B cell (primary cell): Measurements from ENCODE around the gene GBP7. TPM values are rescaled to one million over a fixed set of nuclear protein-coding genes. Genes with fewer than 3 reads are reported as not detected.

Experiments
- ATAC-seq: fragments of 200-7000 bp; cut with Tn5 transposase; one replicate; pipeline ENCODE4 v1.10.0; 2021; ENCODE audit warnings: low read depth, mild to moderate bottlenecking, moderate number of reproducible peaks, moderate library complexity
- CTCF ChIA-PET: fragments of 350-600 bp; sonication (Branson Sonifier 250); formaldehyde crosslinking; loops from one replicate; lab custom pipeline; 2021; ENCODE audit warnings: antibody characterized with exemption, inconsistent platforms; lab: Charles Lee
- POLR2A ChIA-PET: fragments of 350-600 bp; sonication (Branson Sonifier 250); formaldehyde crosslinking; loops from one replicate; lab custom pipeline; 2021; ENCODE audit warnings: antibody characterized with exemption; lab: Charles Lee
- DNase-seq: peaks from one replicate; pipeline ENCODE4 v3.0.0; 2013
- H2AFZ ChIP-seq: 2 replicates; pipeline ENCODE4 v1.6.1; 2012; ENCODE audit warnings: mild to moderate bottlenecking, low read depth, low read length; ENCODE audit not compliant: insufficient read depth, poor library complexity, severe bottlenecking
- H3K27ac ChIP-seq, 2 donors: 1 replicate in 1 of 2; 2 replicates in 1 of 2; pipeline ENCODE4 v1.5.1; 2012 to 2013; ENCODE audit warnings: low read length in 2 of 2, mild to moderate bottlenecking in 2 of 2, moderate library complexity in 1 of 2
- H3K27me3 ChIP-seq, 4 experiments: fragments of 200-600 bp in 1 of 4; sonication (generic) in 1 of 4; replicated peaks in 1 of 4; 1 replicate in 2 of 4; 2 replicates in 2 of 4; pipeline versions ENCODE4 v1.6.1 to v1.7.0; 2013 to 2016; ENCODE audit warnings: low read length in 3 of 4, mild to moderate bottlenecking in 2 of 4, mixed read lengths in 1 of 4, moderate library complexity in 1 of 4; ENCODE audit not compliant: insufficient read depth in 4 of 4, control insufficient read depth in 3 of 4; ENCODE audit errors: control extremely low read depth in 1 of 4
- H3K36me3 ChIP-seq, 2 experiments: replicated peaks in 1 of 2; 1 replicate in 1 of 2; 2 replicates in 1 of 2; pipeline versions ENCODE4 v1.6.1 to v1.7.1; 2013; ENCODE audit warnings: low read length in 1 of 2; ENCODE audit not compliant: insufficient read depth in 2 of 2, control insufficient read depth in 1 of 2; ENCODE audit errors: control extremely low read depth in 1 of 2, extremely low read depth in 1 of 2
- H3K4me1 ChIP-seq, 2 donors: fragments of 200-600 bp in 1 of 2; sonication (generic) in 1 of 2; 1 replicate in 1 of 2; 2 replicates in 1 of 2; pipeline versions ENCODE4 v1.5.1 to v1.6.1; 2013 to 2017; ENCODE audit warnings: low read length in 2 of 2; ENCODE audit not compliant: control insufficient read depth in 2 of 2, insufficient read depth in 2 of 2
- H3K4me2 ChIP-seq: replicated peaks from 2 replicates; pipeline ENCODE3; 2012; ENCODE audit warnings: mild to moderate bottlenecking, low read depth, low read length; ENCODE audit not compliant: poor library complexity, severe bottlenecking
- H3K4me3 ChIP-seq, 5 experiments: fragments of 200-600 bp in 1 of 5; sonication (generic) in 1 of 5; 1 replicate in 3 of 5; 2 replicates in 2 of 5; pipeline versions ENCODE4 v1.5.1 to v1.7.0; 2011 to 2016; ENCODE audit warnings: low read length in 4 of 5, mild to moderate bottlenecking in 4 of 5, low read depth in 2 of 5, control low read depth in 1 of 5, moderate library complexity in 1 of 5; ENCODE audit not compliant: insufficient read depth in 1 of 5; ENCODE audit errors: control extremely low read depth in 1 of 5, extremely low read depth in 1 of 5
- H3K79me2 ChIP-seq: fragments of 200-600 bp; sonication (generic); one replicate; pipeline ENCODE4 v1.6.0; 2016; ENCODE audit warnings: low read length; ENCODE audit not compliant: control insufficient read depth, insufficient read depth
- H3K9ac ChIP-seq: fragments of 200-600 bp; sonication (generic); 2 replicates; pipeline ENCODE4 v1.6.1; 2017; ENCODE audit warnings: mild to moderate bottlenecking, low read length, moderate library complexity
- H3K9me3 ChIP-seq, 3 donors: one replicate each; pipeline versions ENCODE4 v1.6.1 to v1.7.1; 2013; ENCODE audit warnings: low read length in 2 of 3; ENCODE audit not compliant: control insufficient read depth in 2 of 3, insufficient read depth in 1 of 3; ENCODE audit errors: control extremely low read depth in 1 of 3
- H4K20me1 ChIP-seq: 2 replicates; pipeline ENCODE4 v1.6.0; 2012; ENCODE audit warnings: mild to moderate bottlenecking, low read length; ENCODE audit not compliant: insufficient read depth, control insufficient read depth, poor library complexity, severe bottlenecking
- H3K27ac Mint-ChIP-seq: one replicate; pipeline ENCODE4 v1.8.0; 2021; ENCODE audit warnings: mixed read lengths
- H3K27me3 Mint-ChIP-seq: one replicate; pipeline ENCODE4 v1.8.0; 2021; ENCODE audit warnings: mixed read lengths
- H3K4me1 Mint-ChIP-seq: one replicate; pipeline ENCODE4 v1.8.0; 2021; ENCODE audit warnings: mixed read lengths
- H3K4me3 Mint-ChIP-seq: one replicate; pipeline ENCODE4 v1.8.0; 2021; ENCODE audit warnings: mixed read lengths
- H3K9me3 Mint-ChIP-seq: one replicate; pipeline ENCODE4 v1.8.0; 2022; ENCODE audit warnings: mixed read lengths; ENCODE audit not compliant: insufficient read depth
- EZH2 ChIP-seq: IDR thresholded peaks from 2 replicates; pipeline ENCODE4 v1.6.1; 2012; ENCODE audit warnings: borderline replicate concordance, low read depth, mild to moderate bottlenecking, moderate library complexity, low read length; ENCODE audit not compliant: insufficient read depth, poor library complexity, severe bottlenecking
- WGBS: methylation state at CpG from one replicate; pipeline ENCODE4 v1.1.5; 2013; ENCODE audit warnings: missing lambda C conversion rate; ENCODE audit not compliant: insufficient coverage; 5-methylcytosine and 5-hydroxymethylcytosine counted together
- intact Hi-C: fragments of 100-400 bp; cut with micrococcal nuclease; formaldehyde crosslinking; loops from one replicate; pipeline ENCODE4 v1.10.0; 2022
- polyA plus RNA-seq: library from polyadenylated mRNA; depleted of rRNA; stranded (reverse); fragments of >200 nt; gene quantifications from 2 replicates; pipeline ENCODE4 v1.2.3, GENCODE V29; 2012
- total RNA-seq, 2 donors: library from RNA; stranded (reverse); fragments of 120-200 nt in 1 of 2; gene quantifications; 1 replicate in 1 of 2; 2 replicates in 1 of 2; pipeline versions ENCODE4 v1.2.3 to v1.2.4, GENCODE V29; 2013 to 2022
- TF ChIP-seq, protein P1 (sequence below): fragments of 200-600 bp; IDR thresholded peaks from one replicate; pipeline ENCODE4 v1.8.0; 2022; ENCODE audit warnings: antibody characterized with exemption, mild to moderate bottlenecking

Gene GBP7
- total and polyA plus RNA-seq, 2 donors (not counting 1 experiment from before 2014, with no cell fraction given) = not detected

DNA sequence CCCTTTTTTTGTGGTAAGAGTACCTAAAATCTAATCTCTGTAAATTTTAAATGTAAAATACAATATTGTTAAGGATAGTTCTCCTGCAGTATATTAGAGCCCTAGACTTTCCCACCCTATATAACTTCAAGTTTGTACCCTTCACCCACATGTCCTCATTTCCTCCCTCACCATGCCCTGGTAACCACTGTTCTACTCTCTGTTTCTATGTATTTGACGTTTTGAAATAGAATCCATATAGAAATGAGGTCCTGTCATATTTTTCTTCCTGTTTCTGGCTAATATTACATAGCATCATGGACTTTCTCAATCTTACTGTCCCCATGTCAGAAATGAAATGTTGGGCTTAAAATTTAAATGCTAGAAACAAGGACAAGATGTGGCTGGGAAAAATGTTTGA, 24.8 kb downstream of the GBP7 start:
- no peaks in the 10 kb centered on the region for H3K27me3 ChIP-seq
- no peak overlapping the region for H3K9ac ChIP-seq
- TF ChIP-seq, protein P1, sequence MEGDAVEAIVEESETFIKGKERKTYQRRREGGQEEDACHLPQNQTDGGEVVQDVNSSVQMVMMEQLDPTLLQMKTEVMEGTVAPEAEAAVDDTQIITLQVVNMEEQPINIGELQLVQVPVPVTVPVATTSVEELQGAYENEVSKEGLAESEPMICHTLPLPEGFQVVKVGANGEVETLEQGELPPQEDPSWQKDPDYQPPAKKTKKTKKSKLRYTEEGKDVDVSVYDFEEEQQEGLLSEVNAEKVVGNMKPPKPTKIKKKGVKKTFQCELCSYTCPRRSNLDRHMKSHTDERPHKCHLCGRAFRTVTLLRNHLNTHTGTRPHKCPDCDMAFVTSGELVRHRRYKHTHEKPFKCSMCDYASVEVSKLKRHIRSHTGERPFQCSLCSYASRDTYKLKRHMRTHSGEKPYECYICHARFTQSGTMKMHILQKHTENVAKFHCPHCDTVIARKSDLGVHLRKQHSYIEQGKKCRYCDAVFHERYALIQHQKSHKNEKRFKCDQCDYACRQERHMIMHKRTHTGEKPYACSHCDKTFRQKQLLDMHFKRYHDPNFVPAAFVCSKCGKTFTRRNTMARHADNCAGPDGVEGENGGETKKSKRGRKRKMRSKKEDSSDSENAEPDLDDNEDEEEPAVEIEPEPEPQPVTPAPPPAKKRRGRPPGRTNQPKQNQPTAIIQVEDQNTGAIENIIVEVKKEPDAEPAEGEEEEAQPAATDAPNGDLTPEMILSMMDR = no peak
- no peak for TF ChIP-seq EZH2
- Mint-ChIP-seq H3K4me1 (no peaks in the 10 kb centered on the region), H3K27ac (no peak overlapping the region), H3K4me3 (no peak overlapping the region), H3K9me3 (peaks cover 2% of the 10 kb centered on the region), H3K27me3 (peaks cover 19% of the 10 kb centered on the region)
- CTCF ChIA-PET = no interaction called here
- intact Hi-C loops = no loop called here
- H3K9me3 ChIP-seq = no peaks in the 10 kb centered on the region
- H2AFZ ChIP-seq = no peak overlapping the region
- no peaks in the 10 kb centered on the region for H3K36me3 ChIP-seq
- H3K4me2 ChIP-seq = no peak overlapping the region
- H3K27ac ChIP-seq = no peak overlapping the region
- POLR2A ChIA-PET = no interaction called here
- no peaks in the 10 kb centered on the region for H4K20me1 ChIP-seq
- ATAC-seq = no peak
- DNase-seq = no peak
- H3K79me2 ChIP-seq = no peaks in the 10 kb centered on the region
- H3K4me1 ChIP-seq = no peaks in the 10 kb centered on the region
- WGBS = no CpG with 5 or more reads among the region's 1 CpG
- H3K4me3 ChIP-seq = no peak overlapping the region

DNA sequence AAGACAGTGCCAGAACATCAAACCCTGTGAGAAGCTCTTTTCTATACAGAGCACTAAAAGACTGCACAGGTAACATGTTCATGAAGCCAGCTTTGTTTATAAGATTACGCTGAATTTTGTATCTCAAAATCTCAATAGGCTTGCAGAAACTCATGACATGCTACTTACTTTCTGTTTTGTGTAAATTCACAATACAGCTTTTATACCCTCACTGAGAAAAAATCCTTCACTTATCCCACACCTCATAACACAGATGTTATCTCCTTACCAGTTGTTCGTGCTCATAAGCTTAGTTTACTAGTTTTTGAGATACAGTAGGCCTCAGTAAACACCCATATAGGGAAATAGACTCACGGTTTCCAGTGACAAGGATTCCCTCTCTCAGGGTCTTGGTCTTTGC, 25.8 kb downstream of the GBP7 start:
- ChIA-PET CTCF (no interaction called here), POLR2A (no interaction called here)
- intact Hi-C loops = no loop called here

More for the DNA sequence above, 25.8 kb downstream of the GBP7 start:
- DNase-seq (no peak), ATAC-seq (no peak)
- no peak overlapping the region for H3K4me3 ChIP-seq
- Mint-ChIP-seq H3K4me1 (no peaks in the 10 kb centered on the region), H3K27me3 (peaks cover 23% of the 10 kb centered on the region), H3K4me3 (no peak overlapping the region), H3K9me3 (no peaks in the 10 kb centered on the region), H3K27ac (no peak overlapping the region)
- no peaks in the 10 kb centered on the region for H3K79me2 ChIP-seq
- H3K36me3 ChIP-seq = no peaks in the 10 kb centered on the region
- H3K4me1 ChIP-seq = no peaks in the 10 kb centered on the region
- TF ChIP-seq EZH2 = no peak
- TF ChIP-seq, protein P1 = no peak
- H3K27me3 ChIP-seq = no peaks in the 10 kb centered on the region
- no peak overlapping the region for H3K4me2 ChIP-seq
- H3K27ac ChIP-seq = no peak overlapping the region
- H3K9me3 ChIP-seq = no peaks in the 10 kb centered on the region
- no peaks in the 10 kb centered on the region for H4K20me1 ChIP-seq
- no peak overlapping the region for H2AFZ ChIP-seq
- no CpG with 5 or more reads among the region's 3 CpGs for WGBS
- H3K9ac ChIP-seq = no peak overlapping the region
